OCI-LY3 (cell line): ENCODE measurements around the gene LMCD1.

Experiments used
- H2AFZ ChIP-seq: fragments of 200-600, 300-600 bp; shearing (Covaris generic); 2 replicates; pipeline ENCODE4 v1.6.0; 2014; ENCODE audit warnings: antibody characterized with exemption, low read depth, low read length
- H3K27ac ChIP-seq: fragments of 200-600, 300-600 bp; sonication (generic); 2 replicates; pipeline ENCODE4 v1.5.1; 2014; ENCODE audit warnings: mild to moderate bottlenecking, low read length, moderate library complexity, mixed read lengths
- H3K27me3 ChIP-seq: fragments of 200-600, 300-600 bp; sonication (generic); 2 replicates; pipeline ENCODE4 v1.6.1; 2014; ENCODE audit warnings: low read depth, low read length, mixed read lengths
- H3K36me3 ChIP-seq: fragments of 200-600, 300-600 bp; sonication (generic); replicated peaks from 2 replicates; pipeline ENCODE3; 2014; ENCODE audit warnings: low read depth, low read length, mixed read lengths
- H3K4me1 ChIP-seq: fragments of 300-600, 200-600 bp; sonication (generic); 2 replicates; pipeline ENCODE4 v1.6.1; 2014; ENCODE audit warnings: low read length, mixed read lengths
- H3K4me2 ChIP-seq: fragments of 200-600, 300-600 bp; sonication (generic); 2 replicates; pipeline ENCODE4 v1.6.1; 2014; ENCODE audit warnings: low read length, mixed read lengths
- H3K4me3 ChIP-seq: fragments of 300-600, 200-600 bp; sonication (generic); 2 replicates; pipeline ENCODE4 v1.5.1; 2014; ENCODE audit warnings: antibody characterized with exemption, mild to moderate bottlenecking, low read length, moderate library complexity
- H3K79me2 ChIP-seq: fragments of 300-600, 200-600 bp; shearing (Covaris generic); 2 replicates; pipeline ENCODE4 v1.6.1; 2014; ENCODE audit warnings: mild to moderate bottlenecking, low read length, mixed read lengths
- H3K9ac ChIP-seq: fragments of 300-600, 200-600 bp; shearing (Covaris generic); 2 replicates; pipeline ENCODE4 v1.6.0; 2014; ENCODE audit warnings: mild to moderate bottlenecking, low read length, moderate library complexity
- H3K9me3 ChIP-seq: fragments of 200-600, 300-600 bp; shearing (Covaris generic); 2 replicates; pipeline ENCODE4 v1.6.1; 2014; ENCODE audit warnings: low read length, mixed read lengths; ENCODE audit not compliant: insufficient read depth
- H4K20me1 ChIP-seq: fragments of 200-600, 300-600 bp; sonication (generic); 2 replicates; pipeline ENCODE4 v1.6.1; 2016; ENCODE audit warnings: low read length, mixed read lengths; ENCODE audit not compliant: insufficient read depth
- EZH2phosphoT487 ChIP-seq: fragments of 200-600 bp; shearing (Covaris generic); IDR thresholded peaks from 2 replicates; pipeline ENCODE4 v1.6.1; 2018; ENCODE audit warnings: antibody characterized with exemption, mixed run types, low read depth
- TF ChIP-seq, protein P1 (sequence below): fragments of 200-600, 300-600 bp; sonication (generic); IDR thresholded peaks from 2 replicates; pipeline ENCODE4 v1.5.1; 2014; ENCODE audit warnings: antibody characterized with exemption, low read length, low read depth

The LMCD1 gene

GRCh38 chr3:8460050-8460708 lies 41.4 kb upstream of the LMCD1 start:
- no peaks in the 10 kb centered on the region for H4K20me1 ChIP-seq
- H3K9me3 ChIP-seq = no peaks in the 10 kb centered on the region
- H3K4me2 ChIP-seq = no peak overlapping the region
- H3K36me3 ChIP-seq = no peaks in the 10 kb centered on the region
- H3K79me2 ChIP-seq = no peaks in the 10 kb centered on the region
- H3K4me3 ChIP-seq = no peak overlapping the region
- no peak overlapping the region for H3K9ac ChIP-seq
- TF ChIP-seq EZH2phosphoT487 = no peak
- TF ChIP-seq, protein P1, sequence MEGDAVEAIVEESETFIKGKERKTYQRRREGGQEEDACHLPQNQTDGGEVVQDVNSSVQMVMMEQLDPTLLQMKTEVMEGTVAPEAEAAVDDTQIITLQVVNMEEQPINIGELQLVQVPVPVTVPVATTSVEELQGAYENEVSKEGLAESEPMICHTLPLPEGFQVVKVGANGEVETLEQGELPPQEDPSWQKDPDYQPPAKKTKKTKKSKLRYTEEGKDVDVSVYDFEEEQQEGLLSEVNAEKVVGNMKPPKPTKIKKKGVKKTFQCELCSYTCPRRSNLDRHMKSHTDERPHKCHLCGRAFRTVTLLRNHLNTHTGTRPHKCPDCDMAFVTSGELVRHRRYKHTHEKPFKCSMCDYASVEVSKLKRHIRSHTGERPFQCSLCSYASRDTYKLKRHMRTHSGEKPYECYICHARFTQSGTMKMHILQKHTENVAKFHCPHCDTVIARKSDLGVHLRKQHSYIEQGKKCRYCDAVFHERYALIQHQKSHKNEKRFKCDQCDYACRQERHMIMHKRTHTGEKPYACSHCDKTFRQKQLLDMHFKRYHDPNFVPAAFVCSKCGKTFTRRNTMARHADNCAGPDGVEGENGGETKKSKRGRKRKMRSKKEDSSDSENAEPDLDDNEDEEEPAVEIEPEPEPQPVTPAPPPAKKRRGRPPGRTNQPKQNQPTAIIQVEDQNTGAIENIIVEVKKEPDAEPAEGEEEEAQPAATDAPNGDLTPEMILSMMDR = no peak
- H3K27ac ChIP-seq = no peak overlapping the region
- no peaks in the 10 kb centered on the region for H3K27me3 ChIP-seq
- no peaks in the 10 kb centered on the region for H3K4me1 ChIP-seq
- H2AFZ ChIP-seq = no peak overlapping the region

DNA sequence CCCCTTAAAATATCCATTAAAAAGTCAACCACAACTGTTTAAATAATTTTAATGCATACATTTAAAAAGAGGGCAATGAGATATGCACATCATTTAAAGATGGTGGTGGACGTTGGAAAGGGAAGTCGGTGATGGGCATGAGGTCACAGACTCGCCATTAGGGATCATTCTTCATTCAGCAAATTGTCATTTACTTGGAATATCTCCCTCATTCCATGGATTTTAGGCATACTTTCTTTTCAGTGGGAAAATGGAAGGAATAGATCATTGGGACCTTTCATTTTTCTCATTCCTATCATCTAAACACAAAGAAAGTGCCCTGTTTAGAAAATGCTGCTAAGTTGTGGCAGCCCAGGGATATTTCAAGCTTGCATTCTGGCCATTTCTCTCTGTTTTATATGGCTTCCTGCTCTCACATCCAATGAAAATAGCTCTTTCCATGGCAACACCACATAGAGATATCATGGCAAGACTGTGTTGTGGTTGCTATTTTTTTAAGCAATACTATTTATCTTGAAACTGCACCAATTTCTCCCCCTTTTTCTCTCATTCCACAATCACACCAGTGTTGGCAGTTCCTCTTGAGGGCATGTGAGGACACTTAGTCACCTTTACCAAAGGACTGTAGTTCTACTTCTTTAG lies 40.7 kb upstream of the LMCD1 start:
- H3K4me2 ChIP-seq = no peak overlapping the region
- H3K79me2 ChIP-seq = no peaks in the 10 kb centered on the region
- no peak overlapping the region for H3K4me3 ChIP-seq
- no peak for TF ChIP-seq EZH2phosphoT487
- TF ChIP-seq, protein P1 = no peak
- no peaks in the 10 kb centered on the region for H3K4me1 ChIP-seq
- H3K27ac ChIP-seq = no peak overlapping the region
- H2AFZ ChIP-seq = no peak overlapping the region
- no peaks in the 10 kb centered on the region for H3K27me3 ChIP-seq
- H3K9me3 ChIP-seq = no peaks in the 10 kb centered on the region
- H3K9ac ChIP-seq = no peak overlapping the region
- H3K36me3 ChIP-seq = no peaks in the 10 kb centered on the region
- H4K20me1 ChIP-seq = no peaks in the 10 kb centered on the region

- H4K20me1 ChIP-seq = no peaks in the 10 kb centered on the region
- H3K79me2 ChIP-seq = no peaks in the 10 kb centered on the region
- no peaks in the 10 kb centered on the region for H3K4me1 ChIP-seq
- TF ChIP-seq, protein P1 = no peak
- no peak for TF ChIP-seq EZH2phosphoT487
- no peak overlapping the region for H2AFZ ChIP-seq
- H3K4me3 ChIP-seq = no peak overlapping the region
- no peaks in the 10 kb centered on the region for H3K9me3 ChIP-seq
- peaks cover 13% of the 10 kb centered on the region; the same call in 1 of the 2 replicates for H3K27me3 ChIP-seq
- H3K36me3 ChIP-seq = no peaks in the 10 kb centered on the region
- no peak overlapping the region for H3K27ac ChIP-seq
- H3K9ac ChIP-seq = no peak overlapping the region
- H3K4me2 ChIP-seq = no peak overlapping the region
These were observed 37.0 kb upstream of the LMCD1 start for GRCh38 chr3:8464668-8465067.

GRCh38 chr3:8466526-8466925 lies 35.1 kb upstream of the LMCD1 start:
- Histone ChIP-seq H2AFZ (no peak overlapping the region), H3K4me1 (no peaks in the 10 kb centered on the region), H3K9me3 (no peaks in the 10 kb centered on the region), H3K36me3 (no peaks in the 10 kb centered on the region), H3K27ac (no peak overlapping the region), H3K27me3 (peaks cover 13% of the 10 kb centered on the region; the same call in 1 of the 2 replicates), H4K20me1 (no peaks in the 10 kb centered on the region), H3K4me2 (no peak overlapping the region), H3K79me2 (no peaks in the 10 kb centered on the region), H3K4me3 (no peak overlapping the region), H3K9ac (no peak overlapping the region)
- TF ChIP-seq, protein P1 = no peak
- no peak for TF ChIP-seq EZH2phosphoT487
